NCI-H748 treated with DMSO at 0.1 percent for 48 hours (cell line): Measurements from ENCODE around the gene THEM5.
"Not testable (repeated sequence)": the region's sequence is repeated elsewhere in the genome, so short reads cannot be mapped to it uniquely, and the experiment has no call there.

Source experiments
- DNase-seq: peaks from one replicate; lab custom pipeline; 2025; lab: John Stamatoyannopoulos, UW

The THEM5 gene

GRCh38 chr1:151867765-151868411, 14.4 kb upstream of the THEM5 start:
- DNase-seq: no peak

GRCh38 chr1:151867321-151867720, 13.8 kb upstream of the THEM5 start:
- no peak for DNase-seq

- no peak for DNase-seq
Observed at GRCh38 chr1:151864411-151864810, 10.9 kb upstream of the THEM5 start.

DNA sequence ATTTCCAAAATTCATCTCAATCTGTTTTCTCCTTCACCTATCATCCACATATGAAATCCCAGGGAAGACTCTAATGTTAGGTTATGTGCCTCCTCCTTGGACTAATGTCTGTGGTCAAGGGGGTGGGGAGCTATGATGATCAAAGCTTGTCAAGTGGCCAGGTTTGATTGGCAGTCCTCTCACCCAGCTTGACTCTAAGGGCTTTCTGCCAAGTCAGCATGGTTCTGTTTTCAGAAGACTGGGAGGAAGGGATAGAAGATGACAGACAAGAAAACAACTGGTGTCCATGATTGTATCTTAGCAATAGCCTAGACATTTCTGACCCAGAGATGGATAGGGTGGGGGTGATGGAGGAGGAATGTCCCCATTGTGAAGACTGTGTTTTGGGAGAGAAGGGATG, 9.1 kb upstream of the THEM5 start:
- DNase-seq: no peak

DNA sequence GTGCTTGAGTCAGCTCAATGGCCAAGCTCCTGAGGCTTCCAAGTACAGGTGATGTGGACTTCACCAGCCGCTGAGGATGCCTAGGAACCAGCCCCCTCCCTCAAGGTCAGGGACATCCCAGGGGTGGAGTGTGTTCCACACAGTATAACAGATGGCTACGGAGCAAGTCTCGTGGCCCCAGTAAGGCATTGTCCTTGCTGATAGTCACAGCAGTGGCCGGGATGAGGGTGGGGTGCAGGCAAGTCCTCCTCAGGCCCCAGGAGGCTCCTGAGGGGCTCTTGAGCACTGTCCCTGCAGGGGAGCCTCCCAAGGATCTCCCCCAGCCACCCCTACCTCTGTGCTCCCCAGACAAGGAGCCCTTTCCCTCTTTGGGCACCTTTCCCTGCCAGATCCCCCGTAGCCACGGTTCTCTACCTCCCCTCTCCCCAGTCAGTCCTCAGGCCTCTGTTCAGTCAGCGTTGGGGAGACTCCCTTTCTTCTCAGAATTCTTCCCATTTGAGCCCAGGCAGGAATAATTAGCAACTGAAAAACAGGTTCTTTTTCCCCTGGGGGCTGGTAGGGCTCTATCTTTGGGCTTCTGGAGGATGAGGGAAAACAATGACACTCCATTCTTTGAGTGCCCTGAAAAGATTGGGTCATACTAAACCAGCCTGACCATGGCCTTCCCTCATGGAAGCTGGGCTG, 7.1 kb upstream of the THEM5 start:
- DNase-seq: no peak

GRCh38 chr1:151859891-151860293, 6.4 kb upstream of the THEM5 start:
- no peak for DNase-seq

GRCh38 chr1:151858886-151859665, 5.6 kb upstream of the THEM5 start:
- no peak for DNase-seq

GRCh38 chr1:151858030-151858746, 4.7 kb upstream of the THEM5 start:
- no peak for DNase-seq

- no peak for DNase-seq
Observed at GRCh38 chr1:151855933-151856332, 2.4 kb upstream of the THEM5 start.

DNA sequence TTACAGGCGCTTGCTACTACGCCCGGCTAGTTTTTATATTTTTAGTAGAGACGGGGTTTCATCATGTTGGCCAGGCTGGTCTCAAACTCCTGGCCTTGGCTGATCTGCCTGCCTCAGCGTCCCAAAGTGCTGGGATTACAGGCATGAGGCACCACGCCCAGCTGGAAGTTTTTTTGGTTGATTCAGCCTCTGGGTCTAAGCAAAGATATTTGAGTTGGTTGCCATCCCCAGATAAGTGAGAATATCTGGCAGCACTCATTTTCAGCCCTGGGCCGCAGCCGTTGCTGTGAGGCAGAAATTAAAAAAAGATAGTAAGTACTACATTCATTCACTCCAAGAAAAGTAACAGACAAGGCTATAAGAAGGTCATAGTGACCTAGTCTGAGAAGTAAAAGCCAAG, 2.0 kb upstream of the THEM5 start:
- not testable (repeated sequence) for DNase-seq

DNA sequence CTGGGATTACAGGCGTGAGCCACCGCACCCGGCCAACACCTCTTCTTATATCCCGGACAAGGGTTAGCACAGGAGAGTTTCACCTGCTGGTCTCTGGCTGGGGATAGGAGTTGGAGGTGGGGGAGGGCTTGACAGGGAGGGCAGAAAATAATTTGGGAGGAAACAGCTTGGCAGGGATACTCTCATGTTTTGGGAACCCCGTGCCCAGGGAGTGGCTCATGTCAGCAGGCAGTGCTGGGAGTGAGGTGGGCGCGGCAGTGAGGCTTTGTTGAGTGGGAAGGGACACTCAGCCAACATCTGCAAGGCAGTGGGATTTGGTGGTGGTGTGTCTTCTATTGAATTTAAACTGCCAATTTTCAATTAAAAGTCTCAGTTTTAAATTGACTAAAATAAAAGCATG, 1.1 kb upstream of the THEM5 start:
- DNase-seq: no peak

GRCh38 chr1:151852733-151853132, 779 bp downstream of the THEM5 start:
- DNase-seq: no peak

GRCh38 chr1:151851886-151852285, 1.6 kb downstream of the THEM5 start:
- DNase-seq: no peak

GRCh38 chr1:151849871-151850270, 3.6 kb downstream of the THEM5 start:
- DNase-seq: no peak

GRCh38 chr1:151849126-151849525, 4.4 kb downstream of the THEM5 start:
- no peak for DNase-seq

GRCh38 chr1:151847867-151848596, 5.5 kb downstream of the THEM5 start:
- no peak for DNase-seq

DNA sequence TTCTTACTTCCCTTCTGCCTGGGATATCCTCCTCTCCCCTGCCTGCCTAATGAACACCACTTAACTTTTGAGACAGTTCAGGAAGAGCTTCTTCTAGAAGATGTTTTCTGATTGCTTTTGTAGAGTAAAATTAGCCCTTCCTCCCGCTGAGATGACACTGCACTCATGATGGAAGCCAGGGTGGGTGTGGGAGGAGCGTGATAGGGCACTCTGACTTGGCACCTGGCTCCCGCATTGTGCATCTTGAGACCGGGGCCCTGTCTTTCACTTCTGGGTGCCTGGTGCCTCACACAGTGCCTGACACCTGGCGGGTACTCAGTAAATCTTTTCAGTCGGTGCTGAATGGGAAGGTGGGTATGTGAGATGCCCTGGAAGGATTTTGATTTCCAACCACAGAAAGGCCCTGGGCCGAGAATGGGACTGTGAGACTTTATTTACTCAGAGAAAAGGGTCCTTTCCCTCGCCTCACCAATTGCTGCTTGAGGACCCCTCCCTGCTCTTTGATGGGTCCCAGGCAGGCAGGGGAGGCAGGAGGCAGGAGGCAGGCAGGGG, 6.8 kb downstream of the THEM5 start:
- no peak for DNase-seq

DNA sequence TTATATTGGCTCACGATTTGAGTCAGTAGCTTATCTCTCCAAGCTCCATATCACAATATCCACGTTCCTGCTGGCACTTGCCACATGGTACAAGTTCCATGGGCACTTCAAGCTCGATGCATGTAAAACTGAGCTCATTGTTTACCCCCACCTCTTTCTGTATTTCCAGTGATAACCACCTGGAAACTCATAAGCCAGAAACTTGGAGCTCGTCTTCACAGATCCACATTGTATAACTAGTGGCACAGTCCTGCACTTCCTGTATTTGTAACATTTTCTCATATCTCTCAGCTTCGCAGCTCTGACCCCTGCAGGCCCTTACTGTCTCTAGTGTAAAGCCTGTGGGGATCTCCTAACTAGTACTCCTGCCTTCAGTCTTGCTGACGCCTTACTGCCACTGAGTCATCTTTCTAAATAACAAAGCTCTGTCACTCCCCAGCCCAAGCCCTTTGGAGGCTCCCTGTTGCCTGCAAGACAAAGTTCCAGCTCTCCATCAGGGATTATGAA, 7.4 kb downstream of the THEM5 start:
- no peak for DNase-seq

- no peak for DNase-seq
Observed at GRCh38 chr1:151843398-151843797, 10.1 kb downstream of the THEM5 start.

GRCh38 chr1:151841141-151841540, 12.4 kb downstream of the THEM5 start:
- no peak for DNase-seq

- no peak for DNase-seq
Observed at GRCh38 chr1:151840421-151840820, 13.1 kb downstream of the THEM5 start.
